H1 (cell line): Measurements from ENCODE around the gene POLD4. TPM values are rescaled to one million over a fixed set of nuclear protein-coding genes. Genes with fewer than 3 reads are reported as not detected.

ENCODE experiments used
- CTCF ChIA-PET: fragments of 300-600 bp; sonication (Branson Sonifier 250); formaldehyde crosslinking; loops from one replicate; lab custom pipeline; 2021; ENCODE audit not compliant: partially characterized antibody; lab: Charles Lee
- POLR2A ChIA-PET: fragments of 300-600 bp; sonication (Branson Sonifier 250); formaldehyde crosslinking; loops from one replicate; lab custom pipeline; 2021; ENCODE audit warnings: inconsistent platforms; ENCODE audit not compliant: partially characterized antibody; lab: Charles Lee
- DNase-seq, 2 experiments: peaks; one replicate each; pipeline versions ENCODE4 v3.0.0 to v3.0.0-alpha.2; 2010 to 2022; ENCODE audit warnings: low spot score in 2 of 2, low read depth in 1 of 2, mixed read lengths in 1 of 2
- FAIRE-seq: peaks from 2 replicates; lab custom pipeline; 2011; peaks lifted over from hg19 to GRCh38; lab: Jason Lieb, UNC
- H2AFZ ChIP-seq: 2 replicates; pipeline ENCODE4 v1.8.1; 2012; ENCODE audit warnings: low read length, inconsistent platforms
- H2AK5ac ChIP-seq: 2 replicates; pipeline ENCODE4 v1.6.1; 2013; ENCODE audit warnings: low read depth, low read length
- H2BK120ac ChIP-seq: replicated peaks from 2 replicates; pipeline ENCODE3; 2013; ENCODE audit warnings: low read depth, low read length, inconsistent platforms
- H2BK12ac ChIP-seq: 2 replicates; pipeline ENCODE4 v1.6.1; 2013; ENCODE audit warnings: low read depth, low read length
- H2BK15ac ChIP-seq: 2 replicates; pipeline ENCODE4 v1.6.1; 2013; ENCODE audit warnings: low read length
- H2BK20ac ChIP-seq: 2 replicates; pipeline ENCODE4 v1.6.1; 2013; ENCODE audit warnings: low read length
- H2BK5ac ChIP-seq: 2 replicates; pipeline ENCODE4 v1.6.1; 2013; ENCODE audit warnings: low read depth, low read length
- H3K14ac ChIP-seq: 2 replicates; pipeline ENCODE4 v1.6.1; 2013; ENCODE audit warnings: inconsistent platforms; ENCODE audit not compliant: insufficient read length
- H3K18ac ChIP-seq: 2 replicates; pipeline ENCODE4 v1.6.1; 2013; ENCODE audit warnings: low read length; ENCODE audit errors: extremely low read depth
- H3K23ac ChIP-seq: 2 replicates; pipeline ENCODE4 v1.6.1; 2013; ENCODE audit warnings: inconsistent platforms; ENCODE audit not compliant: insufficient read length
- H3K23me2 ChIP-seq: 2 replicates; pipeline ENCODE4 v1.6.1; 2013; ENCODE audit warnings: low read depth, low read length
- H3K27ac ChIP-seq: 2 replicates; pipeline ENCODE4 v1.6.1; 2011; ENCODE audit warnings: low read depth, low read length, inconsistent platforms
- H3K27me3 ChIP-seq, 4 experiments: replicated peaks in 1 of 4; 1 replicate in 1 of 4; 2 replicates in 3 of 4; pipeline versions ENCODE4 v1.6.1 to v1.8.1; 2011 to 2013; ENCODE audit warnings: low read length in 3 of 4, mild to moderate bottlenecking in 3 of 4, inconsistent platforms in 2 of 4, mixed read lengths in 2 of 4, moderate library complexity in 1 of 4; ENCODE audit not compliant: control insufficient read depth in 3 of 4, insufficient read depth in 3 of 4; ENCODE audit errors: extremely low read depth in 1 of 4
- H3K36me3 ChIP-seq, 4 experiments: 2 replicates each; pipeline versions ENCODE4 v1.6.1 to v1.8.1; 2011 to 2013; ENCODE audit warnings: mild to moderate bottlenecking in 4 of 4, low read length in 3 of 4, moderate library complexity in 2 of 4, control low read depth in 1 of 4, inconsistent platforms in 1 of 4; ENCODE audit not compliant: insufficient read depth in 4 of 4, control insufficient read depth in 2 of 4
- H3K4ac ChIP-seq: replicated peaks from 2 replicates; pipeline ENCODE3; 2013; ENCODE audit warnings: low read length, low read depth, mixed read lengths, inconsistent platforms; ENCODE audit not compliant: insufficient read length
- H3K4me1 ChIP-seq, 4 experiments: replicated peaks in 1 of 4; 1 replicate in 1 of 4; 2 replicates in 3 of 4; pipeline versions ENCODE4 v1.6.1 to v1.8.1; 2011 to 2013; ENCODE audit warnings: low read length in 3 of 4, inconsistent platforms in 2 of 4, mixed read lengths in 1 of 4; ENCODE audit not compliant: insufficient read depth in 4 of 4, control insufficient read depth in 3 of 4
- H3K4me2 ChIP-seq, 2 experiments: 2 replicates each; pipeline versions ENCODE4 v1.6.1 to v1.8.1; 2011 to 2013; ENCODE audit warnings: low read depth in 2 of 2, low read length in 2 of 2, control low read depth in 1 of 2, inconsistent platforms in 1 of 2, mild to moderate bottlenecking in 1 of 2; ENCODE audit not compliant: insufficient read depth in 1 of 2
- H3K4me3 ChIP-seq, 4 experiments: fragments of 200-600, 300-600 bp in 1 of 4; sonication (generic), shearing (Covaris generic), sonication (Bioruptor Twin) in 1 of 4; 2 replicates each; pipeline versions ENCODE4 v1.5.1 to v1.8.1; 2011 to 2016; ENCODE audit warnings: low read length in 4 of 4, low read depth in 3 of 4, control low read depth in 2 of 4, inconsistent platforms in 2 of 4, mild to moderate bottlenecking in 2 of 4, mixed read lengths in 1 of 4, moderate library complexity in 1 of 4; ENCODE audit not compliant: insufficient read depth in 2 of 4; ENCODE audit errors: extremely low read depth in 1 of 4
- H3K56ac ChIP-seq: replicated peaks from 2 replicates; pipeline ENCODE3; 2013; ENCODE audit warnings: low read depth, mild to moderate bottlenecking, mixed read lengths, low read length, inconsistent platforms; ENCODE audit not compliant: insufficient read length
- H3K79me1 ChIP-seq: 2 replicates; pipeline ENCODE4 v1.6.1; 2013; ENCODE audit warnings: low read depth, low read length, control low read depth
- H3K79me2 ChIP-seq, 2 experiments: 2 replicates each; pipeline versions ENCODE4 v1.6.1 to v1.8.1; 2012 to 2013; ENCODE audit warnings: low read length in 2 of 2, mild to moderate bottlenecking in 2 of 2, inconsistent platforms in 1 of 2; ENCODE audit not compliant: insufficient read depth in 2 of 2, control insufficient read depth in 1 of 2
- H3K9ac ChIP-seq, 4 experiments: replicated peaks in 1 of 4; 1 replicate in 1 of 4; 2 replicates in 3 of 4; pipeline versions ENCODE4 v1.6.1 to v1.8.1; 2011 to 2013; ENCODE audit warnings: low read depth in 3 of 4, low read length in 3 of 4, control low read depth in 2 of 4, mild to moderate bottlenecking in 2 of 4, moderate library complexity in 2 of 4, inconsistent platforms in 1 of 4; ENCODE audit errors: extremely low read depth in 1 of 4
- H3K9me3 ChIP-seq, 2 experiments: 2 replicates each; pipeline versions ENCODE4 v1.6.1 to v1.8.1; 2012 to 2013; ENCODE audit warnings: mild to moderate bottlenecking in 2 of 2, moderate library complexity in 2 of 2, control low read depth in 1 of 2, inconsistent platforms in 1 of 2, low read depth in 1 of 2, low read length in 1 of 2, mixed read lengths in 1 of 2; ENCODE audit not compliant: insufficient read depth in 2 of 2
- H4K20me1 ChIP-seq, 2 experiments: replicated peaks in 1 of 2; 2 replicates each; pipeline versions ENCODE3 to v1.8.1; 2011 to 2013; ENCODE audit warnings: inconsistent platforms in 2 of 2, low read length in 2 of 2, mild to moderate bottlenecking in 1 of 2; ENCODE audit not compliant: insufficient read depth in 2 of 2, control insufficient read depth in 1 of 2
- H4K5ac ChIP-seq: 2 replicates; pipeline ENCODE4 v1.6.1; 2013; ENCODE audit warnings: low read length, low read depth, mixed read lengths, inconsistent platforms; ENCODE audit not compliant: insufficient read length
- H4K8ac ChIP-seq: 2 replicates; pipeline ENCODE4 v1.8.0; 2013; ENCODE audit warnings: mild to moderate bottlenecking, moderate library complexity, low read length, inconsistent platforms; ENCODE audit not compliant: insufficient read depth; ENCODE audit errors: extremely low read depth
- H4K91ac ChIP-seq: replicated peaks from 2 replicates; pipeline ENCODE3; 2013; ENCODE audit warnings: low read length, mixed read lengths, inconsistent platforms; ENCODE audit not compliant: insufficient read length
- WGBS, 2 experiments: shearing (Covaris generic) in 1 of 2; methylation state at CpG; one replicate each; pipeline versions ENCODE4 v1.1.6 to v1.1.7; 2013 to 2015; ENCODE audit warnings: low lambda C conversion rate in 2 of 2, mixed read lengths in 2 of 2, inconsistent platforms in 1 of 2, low coverage in 1 of 2, missing lambda C conversion rate in 1 of 2; ENCODE audit not compliant: insufficient replicate concordance in 2 of 2, insufficient coverage in 1 of 2, insufficient read length in 1 of 2; ENCODE audit errors: extremely low coverage in 1 of 2, missing lambda C conversion rate in 1 of 2; 5-methylcytosine and 5-hydroxymethylcytosine counted together
- polyA plus RNA-seq, 7 experiments: library from polyadenylated mRNA; depleted of rRNA in 3 of 7; stranded (reverse) in 5 of 7; unstranded in 2 of 7; fragments of >200 nt in 5 of 7; fragments of 200-250 nt in 2 of 7; gene quantifications; 1 replicate in 5 of 7; 2 replicates in 1 of 7; 4 replicates in 1 of 7; pipeline versions ENCODE4 v1.2.1 to v1.2.3, GENCODE V29; 2011 to 2013; ENCODE audit warnings: missing spikeins in 2 of 7, mixed read lengths in 2 of 7
- total RNA-seq: library from RNA; stranded (reverse); fragmentation: NEBNext Ultra II Directional; extraction: Animal tissue kit (Norgen Biotek cat#: 25700); gene quantifications from 2 replicates; pipeline ENCODE4 v1.2.1, GENCODE V29; 2021

Gene POLD4
- total and polyA plus RNA-seq, 2 of the 8 experiments (the other 6 are each of a cell fraction or from before 2014, with no cell fraction given) = 21.2 to 46.7 TPM

DNA sequence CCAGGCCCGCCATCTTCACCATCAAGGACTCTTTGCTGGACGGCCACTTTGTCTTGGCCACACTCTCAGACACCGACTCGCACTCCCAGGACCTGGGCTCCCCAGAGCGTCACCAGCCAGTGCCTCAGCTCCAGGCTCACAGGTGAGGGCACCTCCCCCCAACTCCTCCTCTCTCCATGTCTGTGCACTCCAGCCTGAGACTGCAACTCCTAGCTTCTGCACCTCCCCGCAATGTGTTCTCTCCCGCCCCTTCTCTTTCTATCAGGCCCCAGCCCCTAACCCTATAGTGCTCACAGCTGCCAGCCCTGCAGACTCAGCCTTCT lies 42.9 kb upstream of the POLD4 start:
- no peak overlapping the region for H4K5ac ChIP-seq
- H3K27me3 ChIP-seq = no peaks in the 10 kb centered on the region
- POLR2A ChIA-PET = interaction anchor here (0.9 to 2.6 kb wide), 16 partner anchors 9 to 93 kb away, joined by 3 to 13 read pairs (median 4); partner anchors contain the start of genes AIP, RPS6KB2 and SSH3
- H2BK12ac ChIP-seq = peak overlapping the region; percentile 50; the same call in 1 of the 2 replicates
- peaks cover 0 to 10% of the 10 kb centered on the region in 2 experiments; a peak in 2 of 4 replicates for H3K79me2 ChIP-seq
- H3K23me2 ChIP-seq = peaks cover 12% of the 10 kb centered on the region
- no peak for FAIRE-seq
- peak overlapping the region; percentile 88; the same call in 1 of the 2 replicates for H2BK5ac ChIP-seq
- no peak overlapping the region for H2BK15ac ChIP-seq
- peaks cover 6 to 25% (median 18%) of the 10 kb centered on the region in 4 experiments; a peak in 6 of 8 replicates for H3K36me3 ChIP-seq
- no peak overlapping the region for H2AFZ ChIP-seq
- H3K23ac ChIP-seq = no peak overlapping the region
- no peak overlapping the region for H3K4me3 ChIP-seq
- H3K27ac ChIP-seq = peak overlapping the region; percentile 35; the same call in 1 of the 2 replicates
- no peak overlapping the region for H3K14ac ChIP-seq
- H2AK5ac ChIP-seq = no peak overlapping the region
- no peak overlapping the region for H4K8ac ChIP-seq
- no peak overlapping the region for H3K56ac ChIP-seq
- CTCF ChIA-PET = interaction anchor here (0.8 to 34.8 kb wide), 6 partner anchors 10 to 38 kb away, joined by 3 to 1305 read pairs (median 4); partner anchors contain the start of gene POLD4
- H3K79me1 ChIP-seq = peaks cover 6% of the 10 kb centered on the region
- no peak overlapping the region for H3K4me2 ChIP-seq
- no peak overlapping the region for H2BK20ac ChIP-seq
- no peaks in the 10 kb centered on the region for H3K9me3 ChIP-seq
- no peak overlapping the region for H4K91ac ChIP-seq
- no peak for DNase-seq
- no peak overlapping the region for H3K4ac ChIP-seq
- H2BK120ac ChIP-seq = no peak overlapping the region
- H3K18ac ChIP-seq = no peak overlapping the region
- WGBS, 2 experiments = 92% methylated on average over 7 of the region's 7 CpGs; no CpG with 5 or more reads in 1 of the 2 experiments
- H3K4me1 ChIP-seq = peaks cover 0 to 14% (median 7%) of the 10 kb centered on the region in 4 experiments; a peak in 5 of 7 replicates
- H3K9ac ChIP-seq = no peak overlapping the region
- peaks cover 0 to 14% of the 10 kb centered on the region in 2 experiments for H4K20me1 ChIP-seq
